SK-N-SH treated with all-trans-retinoic acid at 6 μM for 48 hours (cell line): Measurements from ENCODE around the gene LRRFIP2.

Experiments used
- ATAC-seq: fragments of 200-7000 bp; cut with Tn5 transposase; 3 replicates; pipeline ENCODE4 v1.9.1; 2020; ENCODE audit warnings: mild to moderate bottlenecking, moderate library complexity
- ARNTL ChIP-seq: fragments of 450-650 bp; formaldehyde crosslinking; IDR thresholded peaks from 2 replicates; pipeline ENCODE4 v1.5.0; 2020; ENCODE audit warnings: low read depth, mild to moderate bottlenecking, moderate library complexity, borderline replicate concordance
- CREB5 ChIP-seq: fragments of 250-450 bp; sonication (Bioruptor Pico); IDR thresholded peaks from 2 replicates; pipeline ENCODE4 v1.5.1; 2020; ENCODE audit warnings: low read depth, mild to moderate bottlenecking, moderate library complexity
- CSDC2 ChIP-seq: fragments of 250-450 bp; sonication (Bioruptor Pico); IDR thresholded peaks from 2 replicates; pipeline ENCODE4 v1.5.0; 2020; ENCODE audit warnings: mild to moderate bottlenecking, moderate library complexity
- CSRNP3 ChIP-seq: fragments of 250-450 bp; sonication (Bioruptor Pico); IDR thresholded peaks from 2 replicates; pipeline ENCODE4 v1.5.1; 2021; ENCODE audit warnings: mild to moderate bottlenecking, moderate library complexity
- ESRRG ChIP-seq: fragments of 250-450 bp; sonication (Bioruptor Pico); IDR thresholded peaks from 2 replicates; pipeline ENCODE4 v1.6.1; 2021; ENCODE audit warnings: mild to moderate bottlenecking
- GLIS3 ChIP-seq: fragments of 250-450 bp; sonication (Bioruptor Pico); IDR thresholded peaks from 2 replicates; pipeline ENCODE4 v1.5.0; 2020; ENCODE audit warnings: mild to moderate bottlenecking, moderate library complexity
- ISL1 ChIP-seq: fragments of 250-450 bp; sonication (Bioruptor Pico); IDR thresholded peaks from 2 replicates; pipeline ENCODE4 v2.1.2; 2022; ENCODE audit warnings: mild to moderate bottlenecking, moderate library complexity
- OSR1 ChIP-seq: fragments of 250-450 bp; sonication (Bioruptor Pico); IDR thresholded peaks from 2 replicates; pipeline ENCODE4 v1.8.0; 2022; ENCODE audit warnings: moderate library complexity, mild to moderate bottlenecking, inconsistent platforms
- POU6F1 ChIP-seq: fragments of 250-450 bp; sonication (Bioruptor Pico); IDR thresholded peaks from 2 replicates; pipeline ENCODE4 v1.8.0; 2021; ENCODE audit warnings: low read depth, mild to moderate bottlenecking, moderate library complexity, borderline replicate concordance
- PPARA ChIP-seq: fragments of 250-450 bp; sonication (Bioruptor Pico); IDR thresholded peaks from 2 replicates; pipeline ENCODE4 v1.5.0; 2020; ENCODE audit warnings: mild to moderate bottlenecking, borderline replicate concordance
- RARB ChIP-seq: fragments of 250-450 bp; sonication (Bioruptor Pico); IDR thresholded peaks from 2 replicates; pipeline ENCODE4 v1.8.0; 2021; ENCODE audit warnings: mild to moderate bottlenecking, moderate library complexity
- SNAI2 ChIP-seq: fragments of 250-450 bp; sonication (Bioruptor Pico); IDR thresholded peaks from 2 replicates; pipeline ENCODE4 v1.5.0; 2020; ENCODE audit warnings: mild to moderate bottlenecking, moderate library complexity
- TCF4 ChIP-seq: fragments of 250-450 bp; sonication (Bioruptor Pico); IDR thresholded peaks from 2 replicates; pipeline ENCODE4 v1.8.0; 2021; ENCODE audit warnings: mild to moderate bottlenecking, moderate library complexity, borderline replicate concordance
- TOX ChIP-seq: fragments of 250-450 bp; sonication (Bioruptor Pico); IDR thresholded peaks from 2 replicates; pipeline ENCODE4 v1.8.0; 2021; ENCODE audit warnings: mild to moderate bottlenecking, moderate library complexity, borderline replicate concordance
- TSHZ2 ChIP-seq: fragments of 250-450 bp; sonication (Bioruptor Pico); IDR thresholded peaks from 2 replicates; pipeline ENCODE4 v1.5.0; 2020; ENCODE audit warnings: mild to moderate bottlenecking, moderate library complexity
- ZFP3 ChIP-seq: fragments of 250-450 bp; sonication (Bioruptor Pico); IDR thresholded peaks from 2 replicates; pipeline ENCODE4 v1.5.0; 2020; ENCODE audit warnings: mild to moderate bottlenecking, moderate library complexity
- ZFP30 ChIP-seq: fragments of 450-650 bp; formaldehyde crosslinking; IDR thresholded peaks from 2 replicates; pipeline ENCODE4 v1.5.0; 2022; ENCODE audit warnings: mild to moderate bottlenecking, moderate library complexity
- ZNF565 ChIP-seq: fragments of 450-650 bp; formaldehyde crosslinking; conservative IDR thresholded peaks from 2 replicates; pipeline ENCODE4 v1.5.0; 2020; ENCODE audit warnings: low read depth, mild to moderate bottlenecking, moderate library complexity
- ZNF8 ChIP-seq: fragments of 450-650 bp; formaldehyde crosslinking; IDR thresholded peaks from 2 replicates; pipeline ENCODE4 v1.5.0; 2020; ENCODE audit warnings: mild to moderate bottlenecking, moderate library complexity
- TF ChIP-seq, protein P1 (sequence below): fragments of 250-450 bp; sonication (Bioruptor Pico); IDR thresholded peaks from 2 replicates; pipeline ENCODE4 v1.8.0; 2020; ENCODE audit warnings: mild to moderate bottlenecking, moderate library complexity, borderline replicate concordance

LRRFIP2 gene

GRCh38 chr3:37031096-37031682 lies 143.2 kb downstream of the LRRFIP2 start (continued):
- TF ChIP-seq TSHZ2 (CRISPR knock-in tag) = no peak
- no peak for TF ChIP-seq CSDC2 (CRISPR knock-in tag)
- TF ChIP-seq ZNF565 (CRISPR knock-in tag) = no peak
- no peak for TF ChIP-seq OSR1 (CRISPR knock-in tag)
- TF ChIP-seq ISL1 (CRISPR knock-in tag) = no peak
- no peak for TF ChIP-seq RARB
- TF ChIP-seq SNAI2 (CRISPR knock-in tag) = no peak
- no peak for TF ChIP-seq ZFP3 (CRISPR knock-in tag)
- no peak for TF ChIP-seq GLIS3 (CRISPR knock-in tag)
- no peak for TF ChIP-seq ARNTL (CRISPR knock-in tag)
- TF ChIP-seq PPARA (CRISPR knock-in tag) = no peak

GRCh38 chr3:37030588-37030987 lies 143.8 kb downstream of the LRRFIP2 start:
- TF ChIP-seq RARB (no peak), POU6F1 (CRISPR knock-in tag) (no peak), PPARA (CRISPR knock-in tag) (no peak), ARNTL (CRISPR knock-in tag) (no peak), ZFP30 (CRISPR knock-in tag) (no peak), TCF4 (no peak), SNAI2 (CRISPR knock-in tag) (no peak), CSDC2 (CRISPR knock-in tag) (no peak), CREB5 (CRISPR knock-in tag) (no peak), ZFP3 (CRISPR knock-in tag) (no peak), OSR1 (CRISPR knock-in tag) (no peak), ZNF565 (CRISPR knock-in tag) (no peak), ZNF8 (no peak), ESRRG (no peak), CSRNP3 (CRISPR knock-in tag) (no peak), TOX (CRISPR knock-in tag) (no peak)
- TF ChIP-seq, protein P1, sequence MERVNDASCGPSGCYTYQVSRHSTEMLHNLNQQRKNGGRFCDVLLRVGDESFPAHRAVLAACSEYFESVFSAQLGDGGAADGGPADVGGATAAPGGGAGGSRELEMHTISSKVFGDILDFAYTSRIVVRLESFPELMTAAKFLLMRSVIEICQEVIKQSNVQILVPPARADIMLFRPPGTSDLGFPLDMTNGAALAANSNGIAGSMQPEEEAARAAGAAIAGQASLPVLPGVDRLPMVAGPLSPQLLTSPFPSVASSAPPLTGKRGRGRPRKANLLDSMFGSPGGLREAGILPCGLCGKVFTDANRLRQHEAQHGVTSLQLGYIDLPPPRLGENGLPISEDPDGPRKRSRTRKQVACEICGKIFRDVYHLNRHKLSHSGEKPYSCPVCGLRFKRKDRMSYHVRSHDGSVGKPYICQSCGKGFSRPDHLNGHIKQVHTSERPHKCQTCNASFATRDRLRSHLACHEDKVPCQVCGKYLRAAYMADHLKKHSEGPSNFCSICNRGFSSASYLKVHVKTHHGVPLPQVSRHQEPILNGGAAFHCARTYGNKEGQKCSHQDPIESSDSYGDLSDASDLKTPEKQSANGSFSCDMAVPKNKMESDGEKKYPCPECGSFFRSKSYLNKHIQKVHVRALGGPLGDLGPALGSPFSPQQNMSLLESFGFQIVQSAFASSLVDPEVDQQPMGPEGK = no peak

DNA sequence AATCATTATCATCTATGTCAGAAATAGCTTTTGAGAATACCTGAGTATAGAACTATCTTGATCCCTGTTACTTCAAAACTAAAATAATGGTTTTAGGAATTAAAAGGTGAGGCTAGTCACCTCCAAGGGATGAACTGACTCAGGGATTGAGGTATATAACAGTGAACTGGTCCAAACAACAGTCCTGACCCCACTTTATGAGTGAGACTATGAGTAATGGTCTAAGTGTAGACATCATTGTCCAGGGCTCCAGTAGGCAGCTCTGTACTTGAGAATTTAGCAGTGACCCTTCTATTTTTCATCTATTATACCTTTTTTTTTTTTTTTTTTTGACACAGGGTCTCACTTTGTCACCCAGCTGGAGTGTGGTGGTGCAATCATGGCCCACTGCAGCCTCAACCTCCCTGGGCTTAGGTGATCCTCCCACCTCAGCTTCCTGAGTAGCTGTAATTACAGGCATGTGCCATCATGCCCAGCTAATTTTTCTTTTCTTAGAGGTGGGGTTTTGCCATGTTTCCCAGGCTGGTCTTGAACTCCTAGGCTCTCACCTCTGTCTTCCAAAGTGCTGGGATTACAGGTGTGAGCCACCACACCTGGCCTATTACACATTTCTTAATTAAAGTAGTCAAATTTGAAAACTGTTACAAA lies 144.7 kb downstream of the LRRFIP2 start:
- no peak for TF ChIP-seq ZNF565 (CRISPR knock-in tag)
- TF ChIP-seq ZFP30 (CRISPR knock-in tag) = no peak
- no peak for TF ChIP-seq ZNF8
- TF ChIP-seq PPARA (CRISPR knock-in tag) = no peak
- TF ChIP-seq TCF4 = no peak
- no peak for TF ChIP-seq ESRRG
- no peak for TF ChIP-seq OSR1 (CRISPR knock-in tag)
- TF ChIP-seq GLIS3 (CRISPR knock-in tag) = no peak
- no peak for TF ChIP-seq POU6F1 (CRISPR knock-in tag)
- no peak for TF ChIP-seq SNAI2 (CRISPR knock-in tag)
- TF ChIP-seq RARB = no peak
- TF ChIP-seq CSDC2 (CRISPR knock-in tag) = no peak
- TF ChIP-seq ARNTL (CRISPR knock-in tag) = no peak
- TF ChIP-seq ZFP3 (CRISPR knock-in tag) = no peak
- no peak for TF ChIP-seq ISL1 (CRISPR knock-in tag)
- no peak for TF ChIP-seq CREB5 (CRISPR knock-in tag)
- TF ChIP-seq TOX (CRISPR knock-in tag) = no peak
- no peak for ATAC-seq

More at GRCh38 chr3:37030588-37030987, 143.8 kb downstream of the LRRFIP2 start:
- no peak for ATAC-seq
